Stimulated activated CD4-positive, alpha-beta T cell treated with anti-CD3 and anti-CD28 coated beads, TNF-alpha, amount 100 ng/mL, for 1 hour (primary cell): ENCODE measurements around the gene PPP2R5E.
"Not testable (repeated sequence)": the region's sequence is repeated elsewhere in the genome, so short reads cannot be mapped to it uniquely, and the experiment has no call there.

Source experiments
- DNase-seq, 3 donors: peaks; one replicate each; pipeline ENCODE4 v3.0.0-alpha.2; 2020; ENCODE audit warnings: low read depth in 3 of 3, low spot score in 1 of 3

The PPP2R5E gene

GRCh38 chr14:63543000-63543825 lies at the start of gene PPP2R5E:
PPP2R5E (minus strand) TSS chr14:63543377; CDS start chr14:63539685, 3,692 bp downstream.
- peak; percentile 88 to 93 (median 91) for DNase-seq

GRCh38 chr14:63583046-63583445 lies 39.9 kb upstream of the PPP2R5E start:
- DNase-seq = not testable (repeated sequence)

GRCh38 chr14:63581491-63581890 lies 38.3 kb upstream of the PPP2R5E start:
- no peak for DNase-seq

GRCh38 chr14:63578300-63578699 lies 35.1 kb upstream of the PPP2R5E start:
- DNase-seq = no peak

- DNase-seq = no peak
These were observed 30.4 kb upstream of the PPP2R5E start for GRCh38 chr14:63573581-63573980.

GRCh38 chr14:63565448-63565847 lies 22.3 kb upstream of the PPP2R5E start:
- no peak for DNase-seq

GRCh38 chr14:63564318-63564717 lies 21.1 kb upstream of the PPP2R5E start:
- DNase-seq = no peak

- DNase-seq = no peak
These were observed 20.3 kb upstream of the PPP2R5E start for GRCh38 chr14:63563370-63564026.

- DNase-seq = no peak
These were observed 19.2 kb upstream of the PPP2R5E start for GRCh38 chr14:63562405-63562804.

- no peak for DNase-seq
These were observed 12.4 kb upstream of the PPP2R5E start for GRCh38 chr14:63555572-63555971.

GRCh38 chr14:63551332-63551731 lies 8.2 kb upstream of the PPP2R5E start:
- DNase-seq = no peak

- DNase-seq = no peak
These were observed 4.7 kb upstream of the PPP2R5E start for GRCh38 chr14:63547798-63548335.

GRCh38 chr14:63545431-63545830 lies 2.3 kb upstream of the PPP2R5E start:
- no peak for DNase-seq

GRCh38 chr14:63544591-63545299 lies 1.6 kb upstream of the PPP2R5E start:
- no peak for DNase-seq

- DNase-seq = no peak
These were observed 739 bp upstream of the PPP2R5E start for GRCh38 chr14:63543826-63544406.

- peak in 1 of 3 donors; percentile 2 for DNase-seq
These were observed 762 bp downstream of the PPP2R5E start for GRCh38 chr14:63542231-63542999.

GRCh38 chr14:63535918-63536317 lies 7.3 kb downstream of the PPP2R5E start:
- DNase-seq = no peak

- DNase-seq = no peak
These were observed 9.7 kb downstream of the PPP2R5E start for GRCh38 chr14:63533474-63533873.

GRCh38 chr14:63524537-63525155 lies 18.5 kb downstream of the PPP2R5E start:
- DNase-seq = no peak
